Posterior cingulate gyrus (tissue), 11 donors: ENCODE results near the gene MST1.
"Not testable (repeated sequence)": the region's sequence is repeated elsewhere in the genome, so short reads cannot be mapped to it uniquely, and the experiment has no call there.

Experiments
- DNase-seq, 10 donors: peaks; one replicate each; pipeline versions ENCODE4 v3.0.0 to v3.0.0-alpha.2; 2020 to 2021; ENCODE audit warnings: mixed read lengths in 3 of 10
- intact Hi-C: fragments of 100-400 bp; cut with DNase I; formaldehyde crosslinking; loops from one replicate; pipeline ENCODE4 v1.15.1; 2023

Gene MST1

GRCh38 chr3:49705390-49705960 lies 16.2 kb upstream of the MST1 start:
- DNase-seq: peak in 1 of 10 donors; percentile 77

GRCh38 chr3:49704629-49705028 lies 15.4 kb upstream of the MST1 start:
- DNase-seq: peak in 1 of 10 donors; percentile 72
- intact Hi-C loops: loop anchor here (10.0 kb wide), 1 partner anchor 200 kb away; the partner anchor contains the start of gene MST1R

More at GRCh38 chr3:49705390-49705960, 16.2 kb upstream of the MST1 start:
- intact Hi-C loops: loop anchor here (10.0 kb wide), 1 partner anchor 199 kb away; the partner anchor contains the start of gene MST1R

- DNase-seq: no peak
- intact Hi-C loops: loop anchor here (10.0 kb wide), 1 partner anchor 201 kb away; the partner anchor contains the start of gene MST1R
Observed at GRCh38 chr3:49703956-49704355, 14.7 kb upstream of the MST1 start.

- intact Hi-C loops: loop anchor here (10.0 kb wide), 1 partner anchor 201 kb away; the partner anchor contains the start of gene MST1R
- DNase-seq: peak in 9 of 10 donors; percentile 56 to 96 (median 70)
Observed at GRCh38 chr3:49703443-49703927, 14.2 kb upstream of the MST1 start.

GRCh38 chr3:49702672-49703071 lies 13.4 kb upstream of the MST1 start:
- intact Hi-C loops: loop anchor here (10.0 kb wide), 1 partner anchor 202 kb away; the partner anchor contains the start of gene MST1R
- no peak for DNase-seq

- intact Hi-C loops: loop anchor here (10.0 kb wide), 1 partner anchor 203 kb away; the partner anchor contains the start of gene MST1R
Observed at GRCh38 chr3:49701388-49702077, 12.3 kb upstream of the MST1 start.

GRCh38 chr3:49700453-49701128 lies 11.3 kb upstream of the MST1 start:
- intact Hi-C loops: loop anchor here (10.0 kb wide), 1 partner anchor 204 kb away; the partner anchor contains the start of gene MST1R
- no peak for DNase-seq

More at GRCh38 chr3:49701388-49702077, 12.3 kb upstream of the MST1 start:
- DNase-seq: no peak

- no peak for DNase-seq
- intact Hi-C loops: loop anchor here (10.0 kb wide), 1 partner anchor 205 kb away; the partner anchor contains the start of gene MST1R
Observed at GRCh38 chr3:49700014-49700413, 10.7 kb upstream of the MST1 start.

- intact Hi-C loops: no loop called here
Observed at GRCh38 chr3:49699281-49699979, 10.2 kb upstream of the MST1 start.

GRCh38 chr3:49695350-49696015 lies 6.2 kb upstream of the MST1 start:
- intact Hi-C loops: not testable (repeated sequence)
- peak in 1 of 10 donors; percentile 17 for DNase-seq

More at GRCh38 chr3:49699281-49699979, 10.2 kb upstream of the MST1 start:
- no peak for DNase-seq

GRCh38 chr3:49694409-49695070 lies 5.3 kb upstream of the MST1 start:
- peak in 1 of 10 donors; percentile 18 for DNase-seq

GRCh38 chr3:49691481-49691880 lies 2.2 kb upstream of the MST1 start:
- peak in 1 of 10 donors; percentile 43 for DNase-seq
- intact Hi-C loops: not testable (repeated sequence)

More at GRCh38 chr3:49694409-49695070, 5.3 kb upstream of the MST1 start:
- intact Hi-C loops: not testable (repeated sequence)

- peak in 1 of 10 donors; percentile 45 for DNase-seq
- intact Hi-C loops: not testable (repeated sequence)
Observed at GRCh38 chr3:49690856-49691255, 1.6 kb upstream of the MST1 start.

- intact Hi-C loops: not testable (repeated sequence)
- peak in 1 of 10 donors; percentile 49 for DNase-seq
Observed at GRCh38 chr3:49689908-49690624, 792 bp upstream of the MST1 start.

- intact Hi-C loops: not testable (repeated sequence)
- peak in 1 of 10 donors; percentile 77 for DNase-seq
Observed at GRCh38 chr3:49688338-49689045, 782 bp downstream of the MST1 start.

GRCh38 chr3:49687424-49687795 lies 1.9 kb downstream of the MST1 start:
- peak in 1 of 10 donors; percentile 61 for DNase-seq
- intact Hi-C loops: not testable (repeated sequence)

- peak in 1 of 10 donors; percentile 86 for DNase-seq
- intact Hi-C loops: not testable (repeated sequence)
Observed at GRCh38 chr3:49686769-49687423, 2.4 kb downstream of the MST1 start.
